ENCODE measurements around the gene SLC41A3.

- no peak for TF ChIP-seq CTCF (IDR thresholded peaks at IDR 0.05; ENCODE audit: low read depth, low read length, poor library complexity, severe bottlenecking)
- TF ChIP-seq EZH2phosphoT487 (IDR thresholded peaks at IDR 0.05; ENCODE audit: borderline replicate concordance, low read length) = no peak
These were observed 26.7 kb upstream of the SLC41A3 start for GRCh38 chr3:126110431-126111125.

Measured in DOHH2 (cell line).